HG02938 (cell line): Measurements from ENCODE around the gene ARL13A.
A peak's percentile ranks its signal among the peaks of the same experiment; 100 is the strongest.
"Not testable (repeated sequence)": the region's sequence is repeated elsewhere in the genome, so short reads cannot be mapped to it uniquely, and the experiment has no call there.

Source experiments
- ATAC-seq: cut with Tn5 transposase; IDR thresholded peaks from one replicate; pipeline ENCODE4 v1.9.1; 2021; ENCODE audit warnings: mild to moderate bottlenecking, moderate library complexity; ENCODE audit not compliant: unreplicated experiment

The ARL13A gene

GRCh38 chrX:100969408-100969807 lies at the start of gene ARL13A:
ARL13A (plus strand) TSS chrX:100969708; CDS start chrX:100973690, 3,982 bp downstream.
- no peak for ATAC-seq

- no peak for ATAC-seq
Measured at GRCh38 chrX:100924375-100924774, 45.1 kb upstream of the ARL13A start.

- no peak for ATAC-seq
Measured at GRCh38 chrX:100926453-100926852, 43.1 kb upstream of the ARL13A start.

GRCh38 chrX:100928660-100929613 lies 40.6 kb upstream of the ARL13A start, which contains the start of gene XKRX:
XKRX (minus strand) TSS chrX:100928917; CDS start chrX:100928304, 613 bp downstream.
- ATAC-seq = peak; percentile 36

GRCh38 chrX:100931218-100931924 lies 38.1 kb upstream of the ARL13A start:
- peak; percentile 81 for ATAC-seq

- peak; percentile 34 for ATAC-seq
Measured at GRCh38 chrX:100931925-100932285, 37.6 kb upstream of the ARL13A start.

- no peak for ATAC-seq
Measured at GRCh38 chrX:100935767-100936166, 33.7 kb upstream of the ARL13A start.

GRCh38 chrX:100939333-100939732 lies 30.2 kb upstream of the ARL13A start:
- ATAC-seq = no peak

- no peak for ATAC-seq
Measured at GRCh38 chrX:100944601-100945000, 24.9 kb upstream of the ARL13A start.

- no peak for ATAC-seq
Measured at GRCh38 chrX:100946299-100946927, 23.1 kb upstream of the ARL13A start.

GRCh38 chrX:100948557-100948956 lies 21.0 kb upstream of the ARL13A start:
- ATAC-seq = no peak

GRCh38 chrX:100962811-100963210 lies 6.7 kb upstream of the ARL13A start:
- ATAC-seq = no peak

GRCh38 chrX:100964362-100964761 lies 5.1 kb upstream of the ARL13A start:
- no peak for ATAC-seq

GRCh38 chrX:100969936-100970335 lies 428 bp downstream of the ARL13A start:
- no peak for ATAC-seq

- ATAC-seq = no peak
Measured at GRCh38 chrX:100973411-100973810, 3.9 kb downstream of the ARL13A start.

- ATAC-seq = no peak
Measured at GRCh38 chrX:100975212-100975611, 5.7 kb downstream of the ARL13A start.

- no peak for ATAC-seq
Measured at GRCh38 chrX:100976211-100976610, 6.7 kb downstream of the ARL13A start.

GRCh38 chrX:100979881-100980607 lies 10.5 kb downstream of the ARL13A start:
- no peak for ATAC-seq

- ATAC-seq = no peak
Measured at GRCh38 chrX:100980608-100981497, 11.3 kb downstream of the ARL13A start.

GRCh38 chrX:100981498-100981845 lies 12.0 kb downstream of the ARL13A start:
- ATAC-seq = not testable (repeated sequence)
